ENCODE results near the gene AGPS.

DNA sequence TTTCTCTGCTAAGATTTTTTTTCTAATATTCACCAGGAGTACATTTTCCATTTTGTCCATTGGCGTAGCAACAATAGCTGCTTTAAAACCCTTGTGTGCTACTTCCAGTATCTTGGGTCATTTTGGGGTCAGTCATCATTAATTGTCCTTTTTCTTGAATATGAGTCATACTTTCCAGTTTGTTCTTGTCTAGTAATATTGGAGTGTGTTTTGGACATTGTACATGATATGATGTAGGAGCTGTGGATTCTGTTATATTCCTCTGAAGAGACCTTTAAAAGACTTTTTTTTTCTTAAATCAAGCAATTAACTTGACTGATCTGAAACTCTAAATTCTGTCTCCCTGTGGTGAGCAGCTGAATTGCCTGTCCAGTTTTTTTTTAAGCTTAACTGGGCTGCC is 40.8 kb downstream of the AGPS start:
- TF ChIP-seq, protein P1, sequence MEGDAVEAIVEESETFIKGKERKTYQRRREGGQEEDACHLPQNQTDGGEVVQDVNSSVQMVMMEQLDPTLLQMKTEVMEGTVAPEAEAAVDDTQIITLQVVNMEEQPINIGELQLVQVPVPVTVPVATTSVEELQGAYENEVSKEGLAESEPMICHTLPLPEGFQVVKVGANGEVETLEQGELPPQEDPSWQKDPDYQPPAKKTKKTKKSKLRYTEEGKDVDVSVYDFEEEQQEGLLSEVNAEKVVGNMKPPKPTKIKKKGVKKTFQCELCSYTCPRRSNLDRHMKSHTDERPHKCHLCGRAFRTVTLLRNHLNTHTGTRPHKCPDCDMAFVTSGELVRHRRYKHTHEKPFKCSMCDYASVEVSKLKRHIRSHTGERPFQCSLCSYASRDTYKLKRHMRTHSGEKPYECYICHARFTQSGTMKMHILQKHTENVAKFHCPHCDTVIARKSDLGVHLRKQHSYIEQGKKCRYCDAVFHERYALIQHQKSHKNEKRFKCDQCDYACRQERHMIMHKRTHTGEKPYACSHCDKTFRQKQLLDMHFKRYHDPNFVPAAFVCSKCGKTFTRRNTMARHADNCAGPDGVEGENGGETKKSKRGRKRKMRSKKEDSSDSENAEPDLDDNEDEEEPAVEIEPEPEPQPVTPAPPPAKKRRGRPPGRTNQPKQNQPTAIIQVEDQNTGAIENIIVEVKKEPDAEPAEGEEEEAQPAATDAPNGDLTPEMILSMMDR (IDR thresholded peaks at IDR 0.05; ENCODE audit: low read depth, low read length), result no peak
- no peak for TF ChIP-seq EZH2phosphoT487 (IDR thresholded peaks at IDR 0.05; ENCODE audit: low read depth)

All from OCI-LY3 (cell line).